ENCODE results near the gene GPHA2. TPM values are rescaled to one million over a fixed set of nuclear protein-coding genes. Genes with fewer than 3 reads are reported as not detected.

GPHA2 gene
- total and polyA plus RNA-seq, 7 donors: not detected

GRCh38 chr11:64931290-64931689 lies 4.4 kb downstream of the GPHA2 start:
- DNase-seq (no peak), ATAC-seq (no peak)
- intact Hi-C loops (cut with DNase I): no loop called here
- Histone ChIP-seq H3K4me1 (peaks cover 3% of the 10 kb centered on the region), H3K4me3 (no peak overlapping the region), H3K36me3 (ENCODE audit: insufficient read depth in 1 of 2, low read depth in 1 of 2) (peaks cover 13 to 84% of the 10 kb centered on the region in 2 donors), H3K9me3 (no peaks in the 10 kb centered on the region), H3K27me3 (ENCODE audit: insufficient read depth in 3 of 3, low read length in 2 of 3) (no peaks in the 10 kb centered on the region), H3K27ac (no peak overlapping the region)
- no peak for TF ChIP-seq CTCF (IDR thresholded peaks at IDR 0.05)
- WGBS, 3 donors: 88 to 96% (median 95%) methylated on average over 7 of the region's 7 CpGs

- WGBS, 3 donors: 91 to 97% (median 95%) methylated on average over 6 of the region's 6 CpGs
- intact Hi-C loops (cut with DNase I): loop anchor here in 1 of 2 donors (1.0 kb wide), 1 partner anchor 45 kb away; no protein-coding TSS in a partner anchor
- no peaks in the 10 kb centered on the region for H3K27me3 ChIP-seq (ENCODE audit: insufficient read depth in 3 of 3, low read length in 2 of 3)
- H3K36me3 ChIP-seq (ENCODE audit: insufficient read depth in 1 of 2, low read depth in 1 of 2): peaks cover 13 to 85% of the 10 kb centered on the region in 2 donors
- no peak for TF ChIP-seq CTCF (IDR thresholded peaks at IDR 0.05)
- H3K4me1 ChIP-seq: peaks cover 8% of the 10 kb centered on the region
- no peak for DNase-seq
- ATAC-seq: no peak
- no peak overlapping the region for H3K27ac ChIP-seq
- no peak overlapping the region for H3K4me3 ChIP-seq
- no peaks in the 10 kb centered on the region for H3K9me3 ChIP-seq
Measured at GRCh38 chr11:64930340-64930739, 5.4 kb downstream of the GPHA2 start.

GRCh38 chr11:64929625-64930024 lies 6.1 kb downstream of the GPHA2 start:
- intact Hi-C loops (cut with DNase I): loop anchor here in 1 of 2 donors (1.0 to 5.0 kb wide), 3 partner anchors 46 to 98 kb away; partner anchors contain the start of genes ARL2 and SNX15
- no peak for TF ChIP-seq CTCF (IDR thresholded peaks at IDR 0.05)
- no peak overlapping the region for H3K4me3 ChIP-seq
- ATAC-seq: no peak
- no peak overlapping the region for H3K27ac ChIP-seq
- no peak for DNase-seq
- WGBS, 3 donors: 94 to 99% (median 97%) methylated on average over 7 of the region's 7 CpGs
- no peaks in the 10 kb centered on the region for H3K27me3 ChIP-seq (ENCODE audit: insufficient read depth in 3 of 3, low read length in 2 of 3)
- H3K4me1 ChIP-seq: peaks cover 8% of the 10 kb centered on the region
- H3K36me3 ChIP-seq (ENCODE audit: insufficient read depth in 1 of 2, low read depth in 1 of 2): peaks cover 13 to 82% of the 10 kb centered on the region in 2 donors
- no peaks in the 10 kb centered on the region for H3K9me3 ChIP-seq

- WGBS, 3 donors: 97 to 98% (median 97%) methylated on average over 2 of the region's 2 CpGs
- TF ChIP-seq CTCF (IDR thresholded peaks at IDR 0.05): no peak
- intact Hi-C loops (cut with DNase I): loop anchor here in 1 of 2 donors (5.0 kb wide), 2 partner anchors 83 to 98 kb away; partner anchors contain the start of genes ARL2 and SNX15
Measured at GRCh38 chr11:64928957-64929356, 6.7 kb downstream of the GPHA2 start.

GRCh38 chr11:64926689-64927088 lies 9.0 kb downstream of the GPHA2 start:
- intact Hi-C loops (cut with DNase I): loop anchor here in 1 of 2 donors (5.0 kb wide), 2 partner anchors 86 to 101 kb away; partner anchors contain the start of genes ARL2 and SNX15
- peaks cover 6 to 54% of the 10 kb centered on the region in 2 donors for H3K36me3 ChIP-seq (ENCODE audit: insufficient read depth in 1 of 2, low read depth in 1 of 2)

More at GRCh38 chr11:64928957-64929356, 6.7 kb downstream of the GPHA2 start:
- Histone ChIP-seq H3K9me3 (no peaks in the 10 kb centered on the region), H3K27me3 (ENCODE audit: insufficient read depth in 3 of 3, low read length in 2 of 3) (no peaks in the 10 kb centered on the region), H3K27ac (no peak overlapping the region), H3K4me1 (peaks cover 8% of the 10 kb centered on the region), H3K36me3 (ENCODE audit: insufficient read depth in 1 of 2, low read depth in 1 of 2) (peaks cover 13 to 77% of the 10 kb centered on the region in 2 donors), H3K4me3 (no peak overlapping the region)
- ATAC-seq (no peak), DNase-seq (no peak)

More at GRCh38 chr11:64926689-64927088, 9.0 kb downstream of the GPHA2 start:
- Histone ChIP-seq H3K4me1 (peaks cover 17% of the 10 kb centered on the region), H3K27ac (no peak overlapping the region), H3K4me3 (no peak overlapping the region), H3K27me3 (ENCODE audit: insufficient read depth in 3 of 3, low read length in 2 of 3) (no peaks in the 10 kb centered on the region), H3K9me3 (no peaks in the 10 kb centered on the region)
- WGBS, 3 donors: 74 to 82% (median 79%) methylated on average over 22 of the region's 22 CpGs
- ATAC-seq: no peak
- DNase-seq: no peak
- no peak for TF ChIP-seq CTCF (IDR thresholded peaks at IDR 0.05)

All from psoas muscle (tissue), 8 donors.